ENCODE data around the gene LETM1. TPM values are rescaled to one million over a fixed set of nuclear protein-coding genes. Genes with fewer than 3 reads are reported as not detected.

Gene LETM1
- total and polyA plus RNA-seq, 2 of the 13 experiments (the other 11 are each of a cell fraction or from before 2014, with no cell fraction given) = 9.7 to 41.6 TPM

DNA sequence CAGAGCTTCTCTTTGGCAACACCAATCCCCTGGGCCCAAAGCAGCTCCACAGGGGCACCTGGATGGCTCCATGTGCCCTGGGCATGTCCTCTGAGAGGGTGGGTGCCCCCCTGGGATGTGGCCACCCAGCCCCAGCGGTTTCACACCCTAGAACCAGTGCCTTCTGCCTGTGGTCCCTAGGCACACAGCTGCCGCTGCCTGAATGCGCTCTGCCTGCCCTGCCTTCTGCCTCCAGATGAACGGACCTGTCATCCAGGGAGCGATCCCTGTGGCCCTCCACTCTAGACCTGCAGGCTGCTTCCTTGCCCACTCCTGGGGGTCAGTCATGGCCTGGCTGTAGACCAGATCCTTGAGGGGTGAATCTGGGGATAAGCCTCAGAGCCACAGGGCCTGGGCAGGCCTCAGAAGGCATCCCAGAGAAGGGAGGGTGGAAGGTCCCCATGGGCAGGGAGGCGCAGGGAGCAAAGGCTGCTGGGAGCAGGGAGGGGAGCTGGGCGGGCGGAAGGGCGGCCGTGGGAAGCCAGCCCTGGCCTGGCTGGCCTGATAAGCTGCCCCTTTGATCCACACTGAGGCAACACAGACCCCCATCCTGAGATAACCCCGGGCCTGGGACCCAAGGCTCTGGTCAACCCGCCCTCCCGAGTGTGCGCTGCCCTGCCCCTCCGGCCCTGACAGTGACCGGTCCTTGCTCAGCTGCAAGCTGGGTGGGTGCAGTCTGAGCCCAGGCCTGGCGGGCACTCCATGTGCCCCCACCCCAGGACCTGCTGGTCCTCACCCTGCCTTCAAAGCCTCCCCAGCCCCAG, 71.0 kb downstream of the LETM1 start (continued):
- TF ChIP-seq ZNF569 (CRISPR knock-in tag; IDR thresholded peaks at IDR 0.05; ENCODE audit: borderline replicate concordance) = no peak
- TF ChIP-seq ZZZ3 (CRISPR knock-in tag; IDR thresholded peaks at IDR 0.05; ENCODE audit: borderline replicate concordance) = peak; percentile 84; the same call in 1 of the 2 replicates
- 0 out of 2 replicates have a peak, but pooled peaks have one; percentile 29 for TF ChIP-seq ZNF205 (CRISPR knock-in tag; IDR thresholded peaks at IDR 0.05)
- TF ChIP-seq, protein P1, sequence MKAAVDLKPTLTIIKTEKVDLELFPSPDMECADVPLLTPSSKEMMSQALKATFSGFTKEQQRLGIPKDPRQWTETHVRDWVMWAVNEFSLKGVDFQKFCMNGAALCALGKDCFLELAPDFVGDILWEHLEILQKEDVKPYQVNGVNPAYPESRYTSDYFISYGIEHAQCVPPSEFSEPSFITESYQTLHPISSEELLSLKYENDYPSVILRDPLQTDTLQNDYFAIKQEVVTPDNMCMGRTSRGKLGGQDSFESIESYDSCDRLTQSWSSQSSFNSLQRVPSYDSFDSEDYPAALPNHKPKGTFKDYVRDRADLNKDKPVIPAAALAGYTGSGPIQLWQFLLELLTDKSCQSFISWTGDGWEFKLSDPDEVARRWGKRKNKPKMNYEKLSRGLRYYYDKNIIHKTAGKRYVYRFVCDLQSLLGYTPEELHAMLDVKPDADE (CRISPR knock-in tag; IDR thresholded peaks at IDR 0.05) = no peak
- no peak for TF ChIP-seq TBP (CRISPR knock-in tag; IDR thresholded peaks at IDR 0.05)
- no peak for TF ChIP-seq ATRX (CRISPR knock-in tag; IDR thresholded peaks at IDR 0.05; ENCODE audit: borderline replicate concordance)
- TF ChIP-seq ZSCAN25 (CRISPR knock-in tag; IDR thresholded peaks at IDR 0.05) = peak; percentile 58; the same call in 1 of the 2 replicates
- TF ChIP-seq MEF2D (CRISPR knock-in tag; IDR thresholded peaks at IDR 0.05) = peak; percentile 79; the same call in 1 of the 2 replicates
- TF ChIP-seq, protein P2, sequence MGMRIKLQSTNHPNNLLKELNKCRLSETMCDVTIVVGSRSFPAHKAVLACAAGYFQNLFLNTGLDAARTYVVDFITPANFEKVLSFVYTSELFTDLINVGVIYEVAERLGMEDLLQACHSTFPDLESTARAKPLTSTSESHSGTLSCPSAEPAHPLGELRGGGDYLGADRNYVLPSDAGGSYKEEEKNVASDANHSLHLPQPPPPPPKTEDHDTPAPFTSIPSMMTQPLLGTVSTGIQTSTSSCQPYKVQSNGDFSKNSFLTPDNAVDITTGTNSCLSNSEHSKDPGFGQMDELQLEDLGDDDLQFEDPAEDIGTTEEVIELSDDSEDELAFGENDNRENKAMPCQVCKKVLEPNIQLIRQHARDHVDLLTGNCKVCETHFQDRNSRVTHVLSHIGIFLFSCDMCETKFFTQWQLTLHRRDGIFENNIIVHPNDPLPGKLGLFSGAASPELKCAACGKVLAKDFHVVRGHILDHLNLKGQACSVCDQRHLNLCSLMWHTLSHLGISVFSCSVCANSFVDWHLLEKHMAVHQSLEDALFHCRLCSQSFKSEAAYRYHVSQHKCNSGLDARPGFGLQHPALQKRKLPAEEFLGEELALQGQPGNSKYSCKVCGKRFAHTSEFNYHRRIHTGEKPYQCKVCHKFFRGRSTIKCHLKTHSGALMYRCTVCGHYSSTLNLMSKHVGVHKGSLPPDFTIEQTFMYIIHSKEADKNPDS (CRISPR knock-in tag; IDR thresholded peaks at IDR 0.05) = no peak
- TF ChIP-seq HOMEZ (CRISPR knock-in tag; IDR thresholded peaks at IDR 0.05; ENCODE audit: low read depth) = 0 out of 2 replicates have a peak, but pooled peaks have one; percentile 14
- TF ChIP-seq ZNF24 (IDR thresholded peaks at IDR 0.05) = no peak
- TF ChIP-seq ZBTB1 (CRISPR knock-in tag; IDR thresholded peaks at IDR 0.05; ENCODE audit: borderline replicate concordance) = no peak
- peak; percentile 58; the same call in 1 of the 2 replicates for TF ChIP-seq THAP9 (CRISPR knock-in tag; IDR thresholded peaks at IDR 0.05; ENCODE audit: borderline replicate concordance)
- TF ChIP-seq ZNF468 (CRISPR knock-in tag; IDR thresholded peaks at IDR 0.05) = 0 out of 2 replicates have a peak, but pooled peaks have one; percentile 29
- TF ChIP-seq EHMT2 (IDR thresholded peaks at IDR 0.05; ENCODE audit: borderline replicate concordance, low read depth, low read length) = no peak
- 0 out of 2 replicates have a peak, but pooled peaks have one; percentile 73 for TF ChIP-seq SAFB2 (CRISPR knock-in tag; IDR thresholded peaks at IDR 0.05; ENCODE audit: borderline replicate concordance, low read depth)
- peak; percentile 89 for TF ChIP-seq MED1 (CRISPR knock-in tag; IDR thresholded peaks at IDR 0.05)
- no peak for TF ChIP-seq ZBTB43 (CRISPR knock-in tag; conservative IDR thresholded peaks at IDR 0.05)
- no peak for TF ChIP-seq FLYWCH1 (CRISPR knock-in tag; IDR thresholded peaks at IDR 0.05)
- TF ChIP-seq CBFB (CRISPR knock-in tag; IDR thresholded peaks at IDR 0.05) = peak; percentile 37; the same call in 1 of the 2 replicates
